UCSD-AML1 (cell line): ENCODE measurements around the gene MED28.
"Not testable (repeated sequence)": the region's sequence is repeated elsewhere in the genome, so short reads cannot be mapped to it uniquely, and the experiment has no call there.

ENCODE experiments used
- DNase-seq: peaks from one replicate; lab custom pipeline; 2025; ENCODE audit not compliant: unreplicated experiment; lab: John Stamatoyannopoulos, UW

Gene MED28

DNA sequence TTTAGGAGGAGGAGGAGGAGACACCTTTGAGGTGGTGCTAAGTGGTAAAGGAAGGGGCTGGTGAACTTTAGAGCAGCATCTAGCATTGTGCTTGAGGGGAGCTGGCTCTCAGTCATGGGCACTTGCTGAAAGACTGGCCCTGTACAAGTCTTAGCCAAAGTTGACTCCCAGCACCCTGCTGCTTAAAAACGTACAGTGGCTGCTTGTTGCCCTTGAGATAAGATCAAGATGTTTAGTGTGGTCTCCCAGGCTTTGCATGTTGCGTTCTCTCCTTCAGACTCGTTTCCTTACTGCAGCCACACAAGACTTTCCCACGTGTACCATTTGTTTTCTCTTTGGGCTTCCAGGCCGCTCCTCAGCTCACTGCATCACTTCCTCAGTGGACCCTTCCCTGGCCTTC is 1.8 kb downstream of the MED28 start:
- no peak for DNase-seq

DNA sequence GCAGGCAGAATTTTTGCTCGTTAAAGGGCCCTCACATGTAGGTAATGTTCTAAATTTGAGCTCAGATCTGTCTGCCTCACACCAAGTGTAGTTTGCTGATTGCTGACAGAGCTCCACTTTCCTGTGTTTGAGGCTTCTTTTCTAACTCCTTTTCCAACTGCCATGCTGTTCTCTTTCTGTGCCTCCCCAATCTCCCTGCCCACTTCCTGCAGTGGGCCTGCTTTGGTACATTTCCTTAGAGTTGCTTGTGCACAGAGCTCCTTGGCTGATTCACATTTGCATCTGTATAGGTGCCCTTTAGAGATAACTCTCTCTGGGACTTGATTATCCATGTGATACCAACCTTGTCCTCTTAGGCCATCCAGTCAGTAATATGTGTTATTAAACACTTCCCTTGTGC is 4.5 kb downstream of the MED28 start:
- DNase-seq, result no peak

DNA sequence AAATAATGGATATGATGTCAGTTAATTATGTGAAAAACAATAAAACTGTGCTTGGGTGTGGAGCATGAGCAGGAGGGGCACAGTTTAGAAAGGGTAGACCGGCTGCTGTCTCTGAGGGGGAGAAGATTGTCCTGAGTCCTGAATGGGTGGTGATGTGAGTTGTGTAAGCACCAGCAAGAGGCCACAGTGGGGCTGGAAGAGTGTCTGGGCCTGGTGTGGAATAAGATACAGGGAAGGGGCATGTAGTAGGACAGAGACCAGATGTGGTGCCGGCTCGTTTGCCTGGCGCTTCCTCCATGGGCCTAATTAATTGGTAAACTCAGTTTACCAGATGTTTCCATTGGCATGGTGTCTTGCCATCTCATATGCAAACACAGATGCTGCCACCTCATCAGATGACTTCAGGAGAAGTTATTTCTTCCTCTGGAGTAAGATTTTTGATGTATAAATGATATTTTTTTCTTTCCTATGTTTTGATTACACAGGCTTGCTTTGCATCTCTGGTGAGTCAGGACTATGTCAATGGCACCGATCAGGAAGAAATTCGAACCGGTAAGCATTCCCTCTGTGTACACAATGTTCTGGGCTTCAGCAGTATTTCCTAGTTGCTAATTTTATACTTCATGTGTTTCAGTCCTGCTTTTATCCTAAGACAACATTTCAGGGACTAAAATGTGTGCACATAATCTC is 5.1 kb downstream of the MED28 start:
- DNase-seq, result no peak

DNA sequence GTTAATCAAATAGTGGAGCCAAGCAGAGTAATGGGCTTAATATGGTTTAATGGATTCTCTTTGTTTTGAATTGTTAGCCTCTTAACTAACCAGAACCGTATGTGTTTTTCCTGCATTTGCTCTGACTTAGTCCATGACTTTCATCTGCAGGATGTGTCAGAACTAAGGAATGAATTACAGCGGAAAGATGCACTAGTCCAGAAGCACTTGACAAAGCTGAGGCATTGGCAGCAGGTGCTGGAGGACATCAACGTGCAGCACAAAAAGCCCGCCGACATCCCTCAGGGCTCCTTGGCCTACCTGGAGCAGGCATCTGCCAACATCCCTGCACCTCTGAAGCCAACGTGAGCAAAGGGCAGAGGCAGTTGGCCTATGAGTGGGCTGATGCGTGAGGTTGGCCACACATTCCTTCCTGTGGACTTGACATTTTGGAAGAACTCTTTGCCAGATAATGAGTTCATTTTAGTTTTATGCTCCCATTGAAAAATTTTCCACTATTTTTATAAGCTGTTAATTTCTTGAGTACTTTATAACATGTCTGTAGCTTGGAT is 9.1 kb downstream of the MED28 start:
- DNase-seq, result no peak

DNA sequence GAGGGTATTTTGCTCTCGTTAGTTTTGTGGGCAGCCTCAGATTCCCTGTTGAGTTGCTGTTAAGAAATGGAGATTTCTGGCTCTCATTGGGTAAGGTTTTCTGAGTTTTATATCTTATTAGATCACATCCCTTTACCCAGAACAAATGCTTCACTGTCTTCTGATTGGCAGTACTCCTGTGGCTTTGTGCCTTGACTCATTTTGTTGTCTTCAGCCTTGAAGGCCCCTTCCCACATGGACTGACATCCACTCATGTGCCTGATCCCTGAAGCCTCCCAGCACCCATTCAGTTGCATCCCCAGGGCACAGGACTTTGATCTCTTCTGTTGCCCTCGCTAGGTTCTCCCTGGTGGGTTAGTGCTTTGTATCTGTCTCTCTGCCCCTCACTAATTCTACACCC is 10.4 kb downstream of the MED28 start:
- DNase-seq, result no peak

DNA sequence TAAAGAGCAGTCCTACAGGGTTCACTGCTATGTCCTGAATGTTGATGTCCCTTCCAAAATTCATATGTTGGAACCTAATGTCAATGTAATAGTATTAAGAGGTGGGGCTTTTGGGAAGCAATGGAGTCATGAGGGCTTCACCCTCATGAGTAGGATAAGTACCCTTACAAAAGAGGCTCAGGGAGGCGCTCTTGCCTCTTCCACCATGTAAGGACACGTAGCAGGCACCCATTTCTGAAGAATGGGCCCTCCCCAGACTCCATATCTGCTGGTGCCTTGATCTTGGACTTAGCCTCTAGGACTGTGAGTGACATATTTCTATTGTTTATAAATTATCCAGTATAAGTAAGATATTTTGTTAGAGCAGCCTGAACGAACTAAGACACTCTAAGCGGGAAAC is 15.8 kb downstream of the MED28 start:
- no peak for DNase-seq

DNA sequence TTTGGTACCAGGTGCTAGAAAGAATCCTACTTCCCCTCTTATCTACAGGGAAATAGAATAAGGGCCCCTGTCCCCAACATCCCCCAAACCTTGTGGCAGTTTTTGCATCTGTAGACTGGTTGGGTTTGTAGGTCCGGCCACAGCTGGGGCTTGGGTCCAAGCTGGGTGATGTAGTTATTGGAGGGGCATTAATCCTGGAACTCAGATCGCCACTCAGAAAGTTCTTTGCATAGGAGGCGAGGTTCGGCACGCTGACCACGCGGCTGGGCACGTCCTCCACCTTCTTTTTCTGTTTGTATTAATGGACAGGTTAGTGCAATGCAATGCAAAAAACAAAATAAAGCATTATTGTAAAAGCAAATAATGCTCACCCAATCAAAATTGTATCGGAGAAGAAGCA is 19.2 kb downstream of the MED28 start:
- DNase-seq, result no peak

DNA sequence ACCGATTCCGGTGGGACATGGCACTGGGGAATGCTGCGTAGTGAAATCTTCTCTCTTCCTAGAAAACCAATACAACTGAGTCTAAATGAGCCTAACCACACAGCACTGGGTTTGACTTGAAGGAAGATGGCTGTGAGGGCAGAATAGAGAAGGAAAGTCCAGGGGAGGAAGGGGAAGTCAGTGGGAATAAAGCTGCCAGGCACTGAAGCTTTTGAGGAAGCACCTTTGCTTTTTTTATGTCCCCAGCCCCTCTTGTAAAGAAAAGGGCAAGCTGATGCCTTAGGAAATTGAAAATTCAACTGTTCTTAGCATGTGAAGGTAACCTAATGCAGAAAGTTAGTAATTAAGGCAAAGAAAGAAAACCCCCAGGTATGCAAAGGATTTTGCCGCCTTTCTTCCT is 20.6 kb downstream of the MED28 start:
- no peak for DNase-seq

DNA sequence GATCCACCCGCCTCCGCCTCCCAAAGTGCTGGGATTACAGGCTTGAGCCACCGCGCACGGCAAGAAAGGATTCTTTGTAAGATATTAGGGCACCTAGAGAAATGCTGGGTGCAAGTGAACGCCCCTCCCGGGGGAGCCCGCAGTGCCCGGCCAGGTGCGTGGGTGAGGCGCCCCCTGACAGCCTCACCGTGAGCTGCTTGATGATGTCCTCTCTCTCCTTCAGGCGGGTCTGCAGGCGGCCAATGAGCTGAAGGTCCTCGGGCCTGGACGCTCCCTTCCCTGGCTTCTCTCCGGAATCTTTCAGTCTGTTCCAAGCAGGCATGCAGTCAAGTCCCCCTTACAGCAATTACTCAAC is 21.9 kb downstream of the MED28 start:
- DNase-seq, result no peak

DNA sequence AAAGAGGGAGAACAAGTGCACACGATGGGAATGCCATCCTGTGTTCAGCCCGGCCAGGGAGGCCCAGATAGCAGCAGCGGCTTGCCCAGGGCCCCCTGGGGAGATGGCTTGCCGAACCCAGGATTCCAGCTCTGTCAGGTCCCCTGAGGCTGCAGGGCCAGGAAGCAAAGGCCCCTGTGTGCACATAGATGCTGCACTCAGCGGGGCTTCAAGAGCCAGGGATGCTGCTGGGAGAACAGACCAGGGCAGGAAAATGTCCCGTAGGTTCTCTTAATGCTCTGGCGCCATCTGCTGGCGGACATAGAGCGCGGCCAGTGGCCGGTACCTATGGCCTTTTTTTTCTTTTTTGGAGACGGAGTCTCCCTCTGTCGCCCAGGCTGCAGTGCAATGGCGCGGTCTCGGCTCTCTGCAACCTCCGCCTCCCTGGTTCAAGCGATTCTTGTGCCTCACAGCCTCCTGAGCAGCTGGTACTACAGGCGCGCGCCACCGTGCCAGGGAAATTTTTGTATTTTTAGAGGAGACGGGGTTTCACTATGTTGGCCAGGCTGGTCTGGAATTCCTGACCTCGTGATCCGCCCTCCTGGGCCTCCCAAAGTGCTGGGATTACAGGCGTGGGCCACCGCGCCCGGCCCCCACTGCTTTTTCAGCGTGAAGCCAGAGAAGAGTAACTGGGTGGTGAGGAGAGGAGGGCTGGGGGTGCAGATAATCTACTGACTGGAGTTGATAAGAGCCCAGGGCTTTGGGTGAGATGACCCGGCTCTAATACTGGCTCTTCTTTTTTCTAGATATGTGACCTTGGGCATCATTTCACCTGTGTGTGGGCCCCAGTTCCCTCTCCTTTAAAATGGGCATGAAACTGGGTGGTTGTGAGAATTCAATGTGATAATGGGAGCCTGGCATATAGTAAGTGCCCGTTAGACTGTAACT is 22.5 kb downstream of the MED28 start:
- DNase-seq, result peak; percentile 65

DNA sequence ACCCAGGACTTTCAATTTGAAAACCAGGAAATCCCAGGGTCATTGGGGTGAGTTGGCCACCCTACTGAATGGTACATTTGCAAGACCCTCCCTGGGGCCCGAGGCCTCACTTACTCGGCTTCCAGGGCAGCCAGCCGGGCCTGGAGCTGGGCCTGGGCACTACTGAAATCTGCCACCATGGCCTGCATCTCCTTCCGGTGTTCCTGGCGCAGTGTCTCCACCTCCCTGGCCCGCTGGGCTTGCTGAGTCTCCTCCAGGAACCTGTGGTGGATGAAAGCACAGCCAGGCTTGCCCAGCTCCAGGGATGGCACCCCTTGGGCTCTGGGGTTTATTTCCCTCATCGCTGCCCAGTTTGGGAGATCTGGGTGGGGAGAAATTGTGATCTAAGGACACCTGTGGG is 24.7 kb downstream of the MED28 start:
- no peak for DNase-seq

DNA sequence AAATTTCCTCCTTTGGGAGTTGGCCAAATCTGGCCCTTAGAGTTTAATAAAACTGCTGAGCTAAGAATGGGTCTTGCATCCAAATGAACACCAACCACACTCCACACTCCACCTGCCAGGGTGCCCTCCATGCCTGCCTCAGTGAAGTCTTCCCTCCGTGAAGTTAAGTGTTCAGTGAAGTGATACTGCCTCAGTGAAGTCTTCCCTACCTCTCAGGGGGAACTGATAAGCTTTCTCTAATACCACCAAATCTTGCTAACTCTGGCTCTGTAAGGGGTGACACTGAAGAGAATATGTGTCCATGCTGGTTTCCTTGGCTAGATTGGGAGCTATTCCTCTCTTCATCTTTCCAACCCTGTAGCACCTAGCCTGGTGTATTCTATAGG is 27.9 kb downstream of the MED28 start:
- no peak for DNase-seq

DNA sequence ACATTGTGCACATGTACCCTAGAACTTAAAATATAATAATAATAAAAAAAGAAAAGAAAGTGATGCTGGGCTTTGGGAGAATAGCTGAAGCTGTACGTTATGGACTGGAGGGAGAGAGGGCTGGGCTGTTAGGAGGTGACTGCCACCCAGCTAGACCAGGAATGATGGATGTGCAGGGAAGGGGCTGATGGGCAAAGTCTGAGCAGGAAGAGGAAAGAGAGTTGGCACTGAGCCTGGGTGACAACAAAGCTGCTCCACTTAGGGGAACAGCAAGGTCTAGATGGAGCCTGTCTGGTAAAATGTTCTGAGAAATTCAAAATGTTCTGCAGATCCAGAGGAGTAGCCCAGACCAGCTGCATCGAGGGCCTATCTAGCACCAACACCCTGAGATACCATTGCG is 32.3 kb downstream of the MED28 start:
- DNase-seq, result no peak

DNA sequence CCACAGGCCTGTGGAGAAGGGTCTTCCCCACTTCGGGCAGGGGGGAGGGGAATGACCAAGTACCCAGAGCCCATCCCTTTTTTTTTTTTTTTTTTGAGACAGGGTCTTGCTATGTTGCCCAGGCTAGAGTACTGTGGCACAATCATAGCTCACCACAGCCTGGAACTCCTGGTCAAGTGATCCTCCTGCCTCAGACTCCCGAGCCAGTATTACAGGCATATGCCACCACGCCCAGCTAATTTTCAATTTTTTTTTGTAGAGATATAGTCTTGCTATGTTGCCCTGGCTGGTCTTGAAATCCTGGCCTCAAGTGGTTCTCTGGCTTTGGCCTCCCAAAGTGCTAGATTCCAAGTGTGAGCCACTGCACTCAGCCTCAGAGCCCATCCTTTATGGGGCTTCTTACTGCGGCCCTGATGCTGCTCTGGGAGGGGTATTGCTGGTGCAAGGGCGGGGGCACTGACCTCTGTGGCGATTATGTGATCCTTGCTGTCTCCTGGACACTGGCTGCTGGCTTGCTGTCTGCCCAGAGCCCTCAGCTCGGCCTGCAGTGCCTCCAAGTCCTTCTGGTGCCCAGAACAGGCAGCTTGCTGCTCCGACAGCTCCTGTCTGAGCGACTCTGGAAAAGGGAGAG is 32.9 kb downstream of the MED28 start:
- DNase-seq, result no peak

DNA sequence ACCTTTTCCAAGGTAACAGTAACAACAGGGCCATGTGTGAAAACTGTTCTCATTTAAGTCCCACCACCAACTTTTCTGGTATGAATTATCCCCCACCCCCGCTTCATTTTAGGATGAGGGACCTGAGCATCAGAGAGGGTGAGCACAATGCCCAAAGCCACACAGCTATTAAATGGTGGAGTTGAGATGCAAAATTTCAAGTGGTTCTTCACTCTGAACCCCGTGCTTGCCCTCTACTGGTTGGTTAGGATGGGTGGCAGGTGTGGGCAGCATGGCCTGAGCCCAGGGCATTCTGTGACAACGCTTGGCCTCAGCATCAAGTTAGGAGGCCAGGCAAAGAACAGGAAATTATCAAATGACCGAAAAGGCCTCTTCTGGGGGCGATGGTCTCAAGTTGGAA is 33.5 kb downstream of the MED28 start:
- DNase-seq, result no peak

DNA sequence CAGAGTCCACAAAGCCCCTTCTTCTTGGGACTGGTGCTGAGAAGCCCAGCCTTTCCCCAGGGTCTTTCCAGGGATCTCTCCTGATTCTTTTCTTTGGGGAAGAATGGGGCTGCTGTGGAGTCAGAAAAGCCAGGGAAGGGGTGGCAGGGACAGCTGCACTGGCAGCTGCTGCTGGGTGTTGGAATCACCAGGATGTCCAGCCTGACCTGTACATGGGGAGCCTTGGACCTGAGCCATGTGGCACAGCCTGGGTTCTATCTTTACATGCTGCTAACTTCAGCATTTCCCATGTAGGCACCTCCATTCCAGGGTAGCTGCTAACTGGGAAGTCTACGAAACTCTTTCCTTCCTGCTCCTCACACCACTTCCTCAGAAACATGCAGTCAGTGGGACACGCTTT is 36.0 kb downstream of the MED28 start:
- no peak for DNase-seq

DNA sequence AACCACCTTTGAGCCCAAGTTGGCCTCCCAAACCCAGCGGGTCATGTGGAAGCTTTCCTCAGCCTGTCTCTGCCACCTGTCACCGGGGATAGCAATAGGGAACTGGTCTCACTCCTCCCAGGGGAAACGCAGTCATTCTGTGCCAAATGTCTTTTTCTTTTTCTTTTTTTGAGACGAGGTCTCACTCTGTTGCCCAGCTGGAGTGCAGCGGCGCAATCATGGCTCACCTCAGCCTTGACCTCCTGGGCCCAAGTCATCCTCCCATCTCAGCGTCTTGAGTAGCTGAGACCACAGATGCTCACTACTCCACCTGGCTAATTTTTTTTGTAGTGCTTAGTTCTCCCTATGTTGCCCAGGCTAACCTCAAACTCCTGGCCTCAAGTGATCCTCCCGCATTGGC is 40.3 kb downstream of the MED28 start:
- no peak for DNase-seq

DNA sequence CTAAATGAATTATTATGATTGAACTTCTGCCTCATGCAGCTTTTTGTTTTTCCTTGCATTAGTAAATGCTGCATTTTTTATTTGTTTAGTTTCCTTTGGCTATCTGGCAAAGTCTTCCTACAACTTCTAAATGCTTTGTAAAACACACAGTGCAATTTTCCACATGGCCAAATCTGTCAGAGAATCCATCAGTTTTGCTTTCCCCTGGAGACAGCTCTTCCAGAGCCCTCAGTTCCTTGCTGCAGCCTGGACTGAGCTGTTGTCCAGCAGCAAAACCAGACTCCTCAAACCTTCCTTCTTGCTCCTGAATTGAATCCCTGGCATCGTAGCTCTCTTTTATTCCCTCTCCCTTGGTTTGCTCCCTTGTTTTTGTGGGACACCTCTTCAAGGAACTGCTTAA is 42.6 kb downstream of the MED28 start:
- no peak for DNase-seq

DNA sequence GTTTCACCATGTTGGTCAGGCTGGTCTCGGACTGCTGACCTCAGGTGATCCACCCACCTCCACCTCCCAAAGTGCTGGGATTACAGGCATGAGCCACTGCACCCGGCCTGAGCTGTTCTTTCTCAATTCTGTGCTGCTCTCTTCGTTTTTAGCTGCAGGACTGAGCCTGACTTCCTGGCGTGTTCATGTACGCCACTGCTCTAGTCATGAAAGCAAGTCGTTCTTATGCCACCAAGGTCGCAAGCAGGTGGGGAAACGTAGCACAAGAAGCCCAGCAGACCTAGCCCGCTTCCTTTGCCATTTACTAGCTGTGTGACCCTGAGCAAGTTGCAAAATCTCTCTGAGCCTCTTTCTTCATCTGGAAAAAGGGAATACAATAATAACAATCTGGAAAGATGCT is 43.4 kb downstream of the MED28 start:
- no peak for DNase-seq

DNA sequence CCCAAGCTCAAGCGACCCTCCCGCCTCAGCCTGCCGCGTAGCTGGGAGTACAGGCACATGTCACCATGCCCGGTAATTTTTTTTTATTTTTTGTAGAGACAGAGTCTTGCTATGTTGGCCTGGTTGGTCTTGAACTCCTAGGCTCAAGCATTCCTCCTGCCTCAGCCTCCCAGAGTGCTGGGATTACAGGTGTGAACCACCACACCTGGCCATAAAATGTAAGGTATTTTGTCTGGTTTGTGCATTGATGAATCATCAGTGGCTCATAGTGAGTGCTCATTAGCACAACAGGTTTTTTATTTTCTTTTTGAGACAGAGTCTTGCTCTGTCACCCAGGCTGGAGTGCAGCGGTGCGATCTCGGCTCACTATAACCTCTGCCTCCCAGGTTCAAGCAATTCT is 44.8 kb downstream of the MED28 start:
- DNase-seq, result not testable (repeated sequence)

DNA sequence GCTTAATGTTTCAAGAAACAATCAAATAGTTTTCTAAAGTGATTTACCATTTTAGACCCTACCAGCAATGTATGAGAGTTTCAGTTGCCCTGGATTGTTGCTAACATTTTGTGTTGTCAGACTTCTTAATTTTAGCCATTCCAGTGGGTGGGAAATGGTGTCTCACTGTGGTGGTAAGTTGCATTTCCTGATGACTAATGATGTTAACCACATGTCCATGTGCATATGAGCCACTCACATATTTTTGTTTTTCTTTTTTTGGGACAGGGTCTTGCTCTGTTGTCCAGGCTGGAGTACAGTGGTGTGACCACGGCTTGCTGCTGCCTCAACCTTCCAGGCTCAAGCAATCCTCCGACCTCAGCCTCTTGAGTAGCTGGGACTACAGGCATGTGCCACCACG is 48.3 kb downstream of the MED28 start:
- no peak for DNase-seq

DNA sequence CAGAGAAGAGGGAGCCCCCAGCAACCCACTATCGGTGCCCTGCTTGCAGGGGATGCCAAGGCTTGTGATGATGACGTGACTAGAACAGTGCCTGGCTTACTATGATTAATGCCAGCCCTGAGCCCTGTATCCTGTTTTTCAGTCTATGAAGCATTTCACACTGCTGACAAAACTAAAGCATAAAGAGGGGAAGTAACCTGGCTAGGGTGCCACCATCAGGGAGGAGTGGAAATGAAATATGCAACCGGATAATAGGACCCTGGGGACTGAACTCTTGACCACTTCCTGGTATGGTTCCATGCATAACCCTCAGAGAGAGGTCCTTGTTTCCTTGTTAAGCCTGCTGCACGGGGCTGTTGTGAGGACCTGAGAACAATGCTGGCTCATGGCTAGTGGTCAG is 50.3 kb downstream of the MED28 start:
- DNase-seq, result peak; percentile 60
